ENCODE data around the gene KDM4F.

DNA sequence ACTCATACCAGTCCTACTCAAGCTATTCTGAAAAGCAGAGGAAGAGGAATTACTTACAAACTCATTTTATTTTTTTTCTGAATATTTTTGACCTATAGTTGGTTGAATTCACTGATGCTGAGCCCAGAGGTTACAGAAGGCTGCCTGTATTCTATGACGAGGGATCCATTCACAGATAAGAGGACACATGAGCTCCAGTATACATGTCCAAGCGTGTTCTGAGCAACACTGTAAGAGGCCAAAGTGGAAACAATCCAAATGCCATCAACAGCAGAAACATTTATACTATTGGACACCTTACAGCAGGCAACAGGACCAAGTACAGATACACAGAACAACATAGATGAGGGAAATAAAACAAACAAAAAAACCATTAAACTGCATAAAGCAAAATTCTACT is 13.9 kb upstream of the KDM4F start:
- no peak for TF ChIP-seq POLR2AphosphoS5 (IDR thresholded peaks at IDR 0.05)
- no peak for TF ChIP-seq POLR2A (IDR thresholded peaks at IDR 0.05)
